Stimulated activated CD4-positive, alpha-beta T cell treated with anti-CD3 and anti-CD28 coated beads, Interleukin-15, amount 100 ng/mL, for 1 hour (primary cell): ENCODE data around the gene C19orf53.
"Not testable (repeated sequence)": the region's sequence is repeated elsewhere in the genome, so short reads cannot be mapped to it uniquely, and the experiment has no call there.

ENCODE experiments used
- DNase-seq, 2 donors: peaks; one replicate each; pipeline ENCODE4 v3.0.0-alpha.2; 2020; ENCODE audit warnings: low read depth in 1 of 2, low spot score in 1 of 2

C19orf53 gene

GRCh38 chr19:13763265-13763664 lies 11.0 kb upstream of the C19orf53 start:
- DNase-seq = no peak

- peak; percentile 28 to 61 for DNase-seq
These were observed 10.0 kb upstream of the C19orf53 start, which contains the start of gene MRI1 for GRCh38 chr19:13764101-13764807. Gene MRI1 (plus strand): TSS chr19:13764522. CDS start chr19:13764589, 67 bp downstream.

GRCh38 chr19:13764821-13765394 lies 9.3 kb upstream of the C19orf53 start:
- no peak for DNase-seq

- no peak for DNase-seq
These were observed 8.7 kb upstream of the C19orf53 start for GRCh38 chr19:13765395-13766094.

GRCh38 chr19:13766095-13766481 lies 8.2 kb upstream of the C19orf53 start:
- no peak for DNase-seq

GRCh38 chr19:13768510-13768909 lies 5.7 kb upstream of the C19orf53 start:
- DNase-seq = no peak

- no peak for DNase-seq
These were observed 4.1 kb upstream of the C19orf53 start for GRCh38 chr19:13770013-13770635.

GRCh38 chr19:13778398-13778797 lies 4.1 kb downstream of the C19orf53 start:
- no peak for DNase-seq

GRCh38 chr19:13778847-13779246 lies 4.6 kb downstream of the C19orf53 start:
- no peak for DNase-seq

- DNase-seq = not testable (repeated sequence)
These were observed 5.5 kb downstream of the C19orf53 start for GRCh38 chr19:13779794-13780193.

GRCh38 chr19:13781547-13781946 lies 7.3 kb downstream of the C19orf53 start:
- no peak for DNase-seq

- DNase-seq = no peak
These were observed 8.3 kb downstream of the C19orf53 start for GRCh38 chr19:13782537-13782936.

- no peak for DNase-seq
These were observed 9.6 kb downstream of the C19orf53 start for GRCh38 chr19:13783565-13784500.

- peak; percentile 48 to 60 for DNase-seq
These were observed 10.6 kb downstream of the C19orf53 start for GRCh38 chr19:13784731-13785452.

GRCh38 chr19:13788991-13789390 lies 14.7 kb downstream of the C19orf53 start:
- DNase-seq = no peak

- no peak for DNase-seq
These were observed 16.1 kb downstream of the C19orf53 start for GRCh38 chr19:13790354-13790753.

GRCh38 chr19:13793317-13793716 lies 19.1 kb downstream of the C19orf53 start:
- not testable (repeated sequence) for DNase-seq

GRCh38 chr19:13794398-13794756 lies 20.1 kb downstream of the C19orf53 start:
- DNase-seq = no peak

GRCh38 chr19:13794757-13795589 lies 20.7 kb downstream of the C19orf53 start, which contains the start of gene ZSWIM4:
Gene ZSWIM4 (plus strand): TSS chr19:13795443. CDS start chr19:13795649, 206 bp downstream.
- peak; percentile 82 to 85 for DNase-seq
